ENCODE measurements around the gene COA5.

COA5 gene, protein sequence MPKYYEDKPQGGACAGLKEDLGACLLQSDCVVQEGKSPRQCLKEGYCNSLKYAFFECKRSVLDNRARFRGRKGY

DNA sequence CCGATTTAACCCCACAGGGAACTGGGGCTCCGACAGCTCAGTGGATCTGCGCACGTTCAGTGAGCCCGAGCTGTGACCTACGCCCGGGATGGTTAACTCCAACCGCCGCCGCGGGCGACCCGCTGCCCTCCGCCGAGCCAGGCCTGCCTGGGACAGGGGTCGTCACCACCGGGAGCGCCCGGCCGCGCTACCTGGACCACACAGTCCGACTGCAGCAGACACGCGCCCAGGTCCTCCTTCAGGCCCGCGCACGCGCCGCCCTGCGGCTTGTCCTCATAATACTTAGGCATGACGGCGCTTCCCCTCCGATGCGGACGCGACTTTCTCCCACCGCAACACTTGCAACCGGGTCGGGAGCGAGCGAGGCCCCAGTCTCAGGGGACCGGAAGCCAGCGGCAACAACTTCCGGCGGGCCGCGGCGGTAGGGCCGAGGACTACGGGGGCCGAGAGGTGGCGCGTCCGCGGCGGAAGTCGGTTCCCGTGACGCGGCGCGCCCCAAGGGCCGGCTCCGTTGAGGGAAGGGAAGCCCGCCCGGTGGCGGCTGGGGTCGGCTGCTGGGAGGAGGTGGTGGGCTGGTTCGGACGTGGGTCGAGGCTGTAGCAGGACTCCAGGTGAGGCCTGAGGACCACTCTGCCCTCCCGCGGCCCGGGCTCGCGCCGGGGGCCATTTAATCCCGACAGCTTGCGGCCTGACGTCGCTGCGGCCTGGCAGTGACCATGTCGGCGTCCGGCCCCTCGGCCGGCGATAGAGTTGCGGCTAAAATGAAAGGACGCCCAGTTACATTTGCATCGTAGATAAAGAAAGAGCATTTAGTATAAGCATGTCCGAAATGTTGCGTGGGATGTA lies at the start of gene COA5, which contains the start of gene UNC50:
TSS of gene COA5 (minus strand) at position 397 of the 846 bp plus-strand sequence. CDS start at position 290, 107 bp downstream.
TSS of gene UNC50 (plus strand) at position 474 of the 846 bp plus-strand sequence. CDS start 1,171 bp downstream, outside the sequence.
- DNase-seq, result peak; percentile 84 to 87

DNA sequence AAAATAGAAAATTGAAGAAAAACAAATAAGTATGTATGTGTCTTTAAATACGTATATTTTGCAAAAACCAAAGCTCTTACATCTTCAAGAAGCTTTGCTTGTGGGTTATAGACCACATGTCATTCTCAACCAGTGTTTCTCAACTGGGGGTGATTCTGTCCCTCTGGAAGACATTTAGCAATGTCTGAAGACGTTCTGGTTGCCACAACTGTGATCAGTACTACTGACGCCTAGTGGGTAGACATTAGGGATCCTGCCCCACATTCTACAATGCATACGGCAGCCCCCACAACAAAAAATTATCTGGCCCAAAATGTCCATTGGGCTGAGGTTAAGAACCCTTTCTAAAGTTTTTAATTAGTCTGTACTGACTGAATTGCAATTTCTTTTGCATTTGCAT lies 48.5 kb upstream of the COA5 start:
- DNase-seq, result no peak

DNA sequence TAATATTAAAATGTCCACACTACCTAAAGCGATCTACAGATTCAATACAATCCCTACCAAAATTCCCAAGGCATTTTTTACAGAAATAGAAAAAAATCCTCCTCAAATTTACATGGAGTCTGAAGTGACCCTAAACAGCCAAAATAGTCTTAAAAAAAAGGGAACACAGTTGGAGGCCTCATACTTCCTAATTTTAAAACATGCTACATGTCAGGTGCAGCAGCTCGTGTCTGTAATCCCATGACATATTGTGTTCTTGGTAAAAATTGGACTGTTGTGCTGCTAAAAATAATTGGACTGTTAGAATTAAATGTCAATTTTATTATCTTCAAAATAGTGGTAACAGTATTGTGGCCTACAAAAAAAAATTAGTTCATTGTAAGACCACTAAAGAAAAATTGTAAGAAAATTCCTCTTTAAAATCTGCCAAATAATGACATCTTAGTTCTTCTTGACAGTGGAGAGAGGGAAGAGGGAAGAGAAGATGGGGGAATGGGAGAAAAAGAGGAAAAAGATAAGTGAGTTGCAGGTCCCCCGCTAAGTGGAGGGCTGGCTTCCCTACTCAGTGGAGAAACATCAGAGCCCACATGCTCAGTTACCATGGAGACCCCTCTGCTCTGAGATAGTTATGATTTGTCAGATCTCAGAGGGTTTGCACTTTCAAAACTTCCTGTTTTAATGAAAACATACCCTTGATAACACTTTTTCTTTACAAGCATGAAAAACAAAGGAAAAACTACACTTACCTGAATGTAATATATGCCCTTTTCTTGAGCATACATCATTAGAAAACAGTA lies 46.6 kb upstream of the COA5 start:
- no peak for DNase-seq

DNA sequence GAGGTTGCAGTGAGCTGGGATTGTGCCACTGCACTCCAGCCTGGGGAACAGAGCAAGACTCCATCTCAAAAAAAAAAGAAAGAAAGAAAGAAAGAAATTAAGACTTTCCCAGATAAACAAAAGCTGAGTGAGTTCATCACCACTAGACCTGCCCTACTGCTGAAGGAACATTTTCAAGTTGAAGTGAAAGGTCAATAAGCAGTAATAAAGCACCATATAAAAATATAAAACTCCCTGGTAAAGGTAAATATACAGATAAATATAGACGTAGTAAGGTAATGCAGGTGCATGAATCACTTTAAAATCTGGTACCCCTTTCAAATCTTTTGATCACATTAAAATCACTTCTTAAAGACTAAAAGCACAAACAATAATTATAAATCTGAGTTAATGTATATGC lies 42.7 kb upstream of the COA5 start:
- DNase-seq, result no peak

- no peak for DNase-seq
These were observed 41.7 kb upstream of the COA5 start for GRCh38 chr2:98649992-98650375.

- peak; percentile 18 to 83 for DNase-seq
These were observed 41.1 kb upstream of the COA5 start for GRCh38 chr2:98649135-98649991.

- no peak for DNase-seq
These were observed 40.1 kb upstream of the COA5 start for GRCh38 chr2:98648451-98648850.

DNA sequence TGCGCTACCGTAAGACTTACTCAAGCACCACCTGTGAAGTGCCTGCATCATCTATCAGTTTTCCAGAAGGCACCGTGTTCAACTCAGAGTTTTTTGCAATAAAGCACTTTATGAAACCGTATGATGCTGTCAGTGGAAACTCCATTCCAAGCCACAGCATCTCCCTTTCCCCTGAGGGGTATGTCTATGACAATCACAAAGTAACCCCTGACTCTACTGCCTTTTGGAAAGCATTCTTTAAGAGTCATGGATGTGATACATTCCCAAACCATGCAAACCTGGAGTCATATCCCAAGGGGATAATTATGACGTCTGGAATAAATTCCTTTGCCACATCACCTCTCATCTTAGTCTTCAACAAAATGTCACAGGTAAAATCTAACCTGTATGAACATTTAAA lies 39.3 kb upstream of the COA5 start:
- DNase-seq, result no peak

- DNase-seq, result no peak
These were observed 35.3 kb upstream of the COA5 start for GRCh38 chr2:98643496-98644100.

DNA sequence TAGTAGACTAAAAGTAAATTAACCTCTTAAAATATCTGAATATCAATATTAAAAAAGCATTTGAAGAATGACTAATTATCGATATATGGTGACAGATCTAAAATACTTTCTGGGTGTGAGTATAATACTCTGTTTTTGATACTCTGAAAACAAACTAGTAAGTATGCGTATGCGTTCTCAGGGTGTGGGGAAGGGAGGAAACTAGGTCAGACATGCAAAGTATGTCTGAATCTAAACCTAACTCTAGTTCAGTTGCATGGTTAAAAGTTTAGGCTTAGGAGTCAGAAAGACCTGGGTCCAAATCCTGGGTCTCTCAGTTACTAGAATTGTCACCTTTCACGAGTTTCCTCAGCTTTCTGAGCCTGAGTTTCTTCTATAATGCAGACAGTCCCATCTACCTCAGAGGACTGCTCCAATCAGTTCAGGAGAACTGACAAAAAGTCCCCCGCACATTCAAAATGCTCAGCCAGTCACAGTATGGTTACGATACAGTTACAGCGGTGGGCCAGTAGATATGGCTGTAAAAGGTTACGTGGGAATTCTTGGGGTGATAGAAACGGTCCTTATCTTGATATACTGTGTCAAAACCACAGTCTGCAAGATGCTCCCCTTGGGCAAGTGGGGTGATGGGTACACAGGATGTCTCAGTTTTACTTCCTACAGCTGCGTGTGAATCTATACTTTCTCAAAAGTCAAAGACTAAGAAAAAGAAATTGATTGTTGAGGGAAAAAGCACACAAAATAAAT lies 29.3 kb upstream of the COA5 start:
- no peak for DNase-seq

- DNase-seq, result no peak
These were observed 26.2 kb upstream of the COA5 start for GRCh38 chr2:98634406-98635092.

DNA sequence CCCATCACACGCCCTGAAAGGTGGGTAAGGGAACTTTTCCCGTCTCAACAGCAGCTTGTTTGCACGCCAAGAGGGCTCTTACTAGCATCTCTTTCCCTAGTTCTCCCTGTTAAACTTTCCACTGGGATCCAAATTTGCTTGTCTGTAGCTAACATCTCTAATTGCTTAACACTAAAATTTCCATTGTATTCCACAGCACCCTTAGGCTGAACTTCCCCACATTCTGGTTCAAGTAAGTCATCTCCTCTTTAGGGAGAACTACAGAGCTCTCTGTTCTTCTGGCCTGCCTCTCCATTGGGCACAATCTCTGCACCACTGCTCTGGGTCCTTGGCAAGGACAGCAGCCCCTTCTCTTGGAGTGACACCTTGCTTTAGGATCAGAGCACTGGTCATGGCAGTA lies 24.0 kb upstream of the COA5 start:
- DNase-seq, result no peak

DNA sequence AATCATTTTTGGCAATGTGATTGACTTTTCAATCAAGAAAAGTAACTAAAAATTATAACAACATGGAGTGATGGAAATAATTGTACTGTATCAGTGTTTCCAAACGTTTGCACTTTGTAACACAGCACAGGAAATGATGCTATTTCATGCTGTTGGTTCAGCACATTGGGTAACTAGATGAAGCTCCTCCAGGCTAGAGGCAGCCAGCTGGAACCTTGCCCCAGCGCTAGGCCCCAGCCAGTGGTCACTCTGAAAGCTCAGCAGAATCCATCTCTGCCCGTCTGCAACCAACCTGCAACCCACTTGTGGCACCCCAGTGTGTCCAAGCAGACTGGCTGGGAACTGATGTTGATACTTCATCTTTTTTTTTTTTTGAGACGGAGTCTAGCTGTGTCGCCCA lies 15.3 kb upstream of the COA5 start:
- no peak for DNase-seq

DNA sequence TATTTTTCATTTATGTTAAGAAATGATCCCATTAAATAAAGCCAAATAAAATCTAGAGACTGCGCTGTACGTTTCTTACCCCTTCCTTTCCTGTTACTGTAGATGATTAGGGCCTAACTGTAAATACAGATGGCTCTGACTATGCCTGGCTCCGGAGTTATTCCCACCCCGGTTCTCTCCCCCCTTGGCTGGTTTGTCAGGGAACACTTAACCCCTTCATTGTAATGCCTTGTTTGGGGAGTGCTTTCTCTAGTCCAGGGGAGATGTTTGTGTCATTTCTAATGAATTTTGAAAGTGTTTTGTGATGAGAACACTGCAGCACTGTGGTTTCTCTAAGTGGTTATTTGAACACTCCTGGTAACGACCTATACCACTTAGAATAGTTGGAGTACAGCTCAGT lies 8.8 kb upstream of the COA5 start:
- no peak for DNase-seq

GRCh38 chr2:98615481-98615880 lies 7.2 kb upstream of the COA5 start:
- DNase-seq, result no peak

GRCh38 chr2:98614024-98614739 lies 5.9 kb upstream of the COA5 start:
- DNase-seq, result no peak

- peak in 1 of 2 experiments; percentile 34 for DNase-seq
These were observed 771 bp upstream of the COA5 start for GRCh38 chr2:98608962-98609604.

- DNase-seq, result no peak
These were observed 584 bp downstream of the COA5 start for GRCh38 chr2:98607741-98608115.

- no peak for DNase-seq
These were observed 1.2 kb downstream of the COA5 start for GRCh38 chr2:98607104-98607503.

- DNase-seq, result no peak
These were observed 1.9 kb downstream of the COA5 start for GRCh38 chr2:98606431-98606830.

Measured in SW 1271 (cell line).